ENCODE results near the gene NUDT16L1.

Gene NUDT16L1

DNA sequence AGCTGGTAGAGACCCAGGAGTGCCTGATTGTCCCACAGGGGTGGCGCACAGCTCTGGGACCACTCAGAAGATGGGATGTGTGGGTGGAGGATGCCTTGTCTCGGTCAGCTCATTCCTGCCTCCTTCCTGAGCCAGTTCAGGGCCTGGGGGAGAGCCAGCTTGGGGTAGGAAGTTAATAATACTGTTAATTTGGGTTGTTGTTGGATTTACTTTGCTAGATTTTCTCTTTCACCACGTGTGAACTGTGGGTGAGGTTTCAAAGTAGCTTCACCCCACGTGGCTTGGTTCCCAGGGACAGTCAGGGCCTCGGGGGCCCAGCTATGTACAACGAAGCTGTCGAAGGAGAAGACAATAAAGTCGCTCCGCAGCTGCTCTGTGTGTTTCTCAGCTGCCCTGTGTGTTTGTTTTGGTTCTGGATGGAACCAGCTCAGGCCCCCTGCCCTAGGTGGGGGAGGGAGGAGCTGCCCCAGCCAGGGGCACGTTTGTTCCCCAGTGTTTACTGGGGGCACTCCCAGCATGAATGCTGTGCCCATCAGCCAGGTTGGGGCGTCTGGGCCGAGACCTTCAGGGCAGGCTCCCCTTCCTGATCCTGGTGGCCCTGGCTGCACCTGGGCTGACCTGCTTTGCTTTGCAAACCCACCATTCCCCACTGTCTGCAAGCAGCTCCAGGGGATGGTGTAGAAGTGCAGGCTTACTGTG is 2.3 kb downstream of the NUDT16L1 start:
- DNase-seq, result no peak

GRCh38 chr16:4696172-4696904 is 3.0 kb downstream of the NUDT16L1 start:
- DNase-seq, result no peak

DNA sequence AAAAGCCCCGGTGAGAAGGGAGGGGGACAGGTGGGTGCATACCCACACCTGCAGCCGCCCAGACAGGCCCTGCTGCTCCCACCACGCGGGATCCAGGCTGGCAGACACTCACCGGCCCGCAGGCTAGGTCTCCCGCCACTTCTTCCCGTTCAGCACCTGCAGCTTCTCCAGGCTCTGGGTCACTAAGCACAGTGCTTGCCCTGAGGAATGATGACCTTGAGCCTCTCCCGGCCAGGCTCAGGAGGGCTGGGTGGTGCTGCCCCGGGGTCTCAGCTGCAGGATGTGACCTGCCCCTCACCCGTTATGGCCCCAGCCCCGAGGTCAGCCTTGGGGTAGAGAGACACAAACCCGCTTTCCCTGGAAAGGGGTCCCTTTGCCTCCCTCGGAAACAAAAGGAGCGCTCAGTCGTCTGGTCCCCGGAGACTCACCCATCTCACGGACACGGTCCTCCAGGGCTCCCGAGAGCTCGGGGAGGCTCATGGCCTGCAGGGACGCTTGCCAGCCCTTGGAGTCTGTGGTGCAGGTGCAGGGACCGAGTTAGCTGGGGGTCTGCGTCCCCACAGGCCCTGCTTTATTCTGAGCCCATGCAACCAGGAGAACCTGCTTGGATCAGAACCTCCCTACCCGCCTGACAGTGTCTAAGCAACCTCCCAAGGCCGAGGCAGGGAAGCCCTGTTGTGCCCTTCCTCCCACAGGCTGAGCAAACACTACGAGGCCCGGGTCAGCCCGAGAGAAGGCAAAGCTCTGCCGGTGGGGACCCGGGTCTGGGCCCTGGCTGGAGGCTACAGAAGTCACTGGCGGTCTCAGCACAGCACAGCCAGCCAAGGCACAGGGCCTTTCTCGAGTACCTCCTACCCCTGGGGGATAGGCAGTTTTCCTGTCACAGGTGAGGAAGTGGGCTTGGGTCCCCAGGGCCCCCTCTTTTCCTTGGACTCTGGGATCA is 3.8 kb downstream of the NUDT16L1 start:
- DNase-seq, result no peak

GRCh38 chr16:4697848-4698291 is 4.5 kb downstream of the NUDT16L1 start:
- DNase-seq, result no peak

- DNase-seq, result no peak
Observed at GRCh38 chr16:4698321-4699045, 5.1 kb downstream of the NUDT16L1 start.

DNA sequence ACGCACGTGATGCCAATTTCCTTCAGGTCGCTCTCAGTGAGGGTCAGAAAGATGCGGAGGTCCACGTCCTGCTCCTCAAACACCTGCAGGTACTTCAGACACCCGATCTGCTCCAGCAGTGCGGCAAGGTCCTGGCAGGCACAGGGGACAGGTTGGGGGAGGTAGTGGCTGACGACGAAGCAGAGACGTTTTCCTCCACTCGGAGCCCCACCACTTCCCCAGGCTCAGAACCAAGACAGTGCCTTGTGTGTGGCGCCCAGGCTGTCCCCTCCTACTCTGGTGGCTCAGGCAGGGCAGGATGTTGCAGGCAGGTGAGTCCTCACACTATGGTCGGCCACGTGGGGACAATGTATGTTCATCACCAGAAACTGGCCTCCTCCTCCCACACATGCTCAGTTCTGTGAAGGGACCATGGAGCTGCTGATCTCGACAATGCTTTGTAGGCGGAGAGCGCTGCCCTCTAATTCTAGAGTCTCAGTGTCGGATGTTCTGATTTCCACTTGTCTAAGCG is 5.7 kb downstream of the NUDT16L1 start:
- DNase-seq, result no peak

DNA sequence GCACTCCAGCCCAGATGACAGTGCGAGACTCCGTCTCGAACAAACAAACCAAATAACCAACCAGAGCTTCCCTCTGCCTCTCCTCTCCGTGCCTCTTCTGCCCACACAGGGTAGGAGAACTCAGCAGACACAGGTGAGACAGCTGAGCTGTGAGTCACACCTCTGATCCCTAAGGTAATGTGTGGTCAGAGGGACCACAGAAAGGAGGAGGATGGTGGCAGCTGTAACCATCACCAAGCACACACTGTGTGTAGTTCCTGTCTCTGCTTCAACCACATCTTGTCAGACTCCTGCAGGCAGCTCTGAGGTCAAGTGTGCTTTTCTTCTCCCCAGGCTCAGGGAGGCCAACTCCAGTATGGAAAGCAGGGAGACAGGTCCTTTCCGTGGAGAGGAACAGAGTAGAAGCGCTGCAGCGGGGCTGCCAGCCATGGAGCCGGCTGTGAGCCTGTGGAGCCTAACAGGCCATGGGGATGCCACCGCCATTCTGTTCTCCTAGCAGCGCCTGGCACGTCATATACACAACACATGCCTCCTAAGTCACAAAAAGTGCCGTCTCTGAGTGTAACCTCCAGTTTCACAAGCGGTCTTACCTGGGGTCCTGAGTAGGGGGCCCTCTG is 7.1 kb downstream of the NUDT16L1 start:
- DNase-seq, result no peak

DNA sequence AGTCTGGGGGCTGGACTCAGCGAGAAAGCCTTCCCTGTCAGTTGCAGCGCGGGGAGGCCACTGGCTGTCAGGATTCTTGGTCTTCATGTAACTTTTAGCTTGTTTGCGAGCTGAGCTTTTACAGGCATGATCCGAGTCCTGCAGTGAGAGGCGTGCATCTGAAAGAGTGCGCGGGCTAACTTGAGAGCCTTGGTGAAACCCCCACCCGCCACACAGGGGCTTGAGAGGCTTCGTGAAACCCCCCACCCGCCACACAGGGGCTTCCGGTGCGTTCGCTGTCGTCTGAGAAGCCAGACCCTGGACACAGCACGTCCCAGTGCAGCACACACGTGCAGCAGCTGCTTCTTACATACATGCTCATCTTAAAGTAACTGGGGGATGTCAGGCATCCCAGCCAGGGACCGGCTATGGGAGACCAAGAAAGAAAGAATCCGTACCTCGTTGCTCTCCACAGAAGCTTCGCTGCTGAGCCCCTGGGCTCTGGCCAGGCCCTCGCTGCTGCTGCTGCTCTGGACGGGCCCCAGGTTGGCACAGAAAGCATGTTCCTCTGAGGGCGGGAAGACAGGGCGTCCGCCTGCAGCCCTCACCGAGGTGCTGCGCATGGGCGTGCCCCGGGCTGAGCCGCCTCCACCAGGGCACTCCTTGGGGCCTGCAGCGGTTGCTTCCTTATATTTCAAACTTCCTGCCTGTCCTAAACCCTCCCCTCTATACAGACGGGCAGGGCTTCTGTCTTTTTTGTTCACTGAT is 7.8 kb downstream of the NUDT16L1 start:
- no peak for DNase-seq

GRCh38 chr16:4701791-4702465 is 8.6 kb downstream of the NUDT16L1 start:
- DNase-seq, result no peak

- no peak for DNase-seq
Observed at GRCh38 chr16:4702466-4702808, 9.1 kb downstream of the NUDT16L1 start.

DNA sequence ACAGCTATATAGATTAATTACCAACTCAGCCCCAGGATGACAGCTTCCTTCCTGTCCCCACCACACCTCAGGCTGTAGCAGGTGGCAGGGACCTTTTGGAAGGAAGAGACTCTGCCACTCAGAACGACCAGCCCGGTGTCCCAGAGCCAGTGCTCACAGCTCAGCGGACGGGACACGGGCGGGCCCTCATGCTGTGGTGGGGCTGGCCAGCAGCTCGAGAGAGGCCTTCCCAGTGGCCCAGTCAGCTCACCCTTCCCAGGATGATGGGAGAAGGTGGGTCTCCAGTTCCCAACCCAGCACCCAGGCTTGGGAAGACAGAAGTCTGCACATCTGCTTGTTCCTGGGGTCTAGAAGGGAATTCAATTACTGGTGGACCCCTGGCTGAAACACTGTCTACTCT is 10.5 kb downstream of the NUDT16L1 start:
- no peak for DNase-seq

DNA sequence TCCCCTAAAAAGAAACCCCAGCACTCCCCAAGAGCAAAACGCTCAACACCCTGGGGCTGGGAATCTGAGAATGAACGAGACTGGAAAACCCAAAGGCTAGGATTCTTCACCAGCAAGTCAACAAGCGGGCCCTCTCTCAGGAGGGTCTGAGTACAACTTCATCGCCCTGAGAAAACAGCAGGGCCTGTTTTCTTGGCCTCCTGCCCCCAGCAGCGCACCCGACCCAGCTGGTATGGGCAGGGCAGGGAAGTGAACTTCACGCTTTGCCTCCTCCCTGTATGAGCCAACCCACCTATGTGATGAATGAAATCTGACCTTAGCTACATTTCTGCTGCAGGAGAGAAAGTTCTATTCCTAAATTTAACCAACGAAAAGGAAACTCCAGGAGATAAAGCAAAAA is 11.1 kb downstream of the NUDT16L1 start:
- DNase-seq, result no peak

DNA sequence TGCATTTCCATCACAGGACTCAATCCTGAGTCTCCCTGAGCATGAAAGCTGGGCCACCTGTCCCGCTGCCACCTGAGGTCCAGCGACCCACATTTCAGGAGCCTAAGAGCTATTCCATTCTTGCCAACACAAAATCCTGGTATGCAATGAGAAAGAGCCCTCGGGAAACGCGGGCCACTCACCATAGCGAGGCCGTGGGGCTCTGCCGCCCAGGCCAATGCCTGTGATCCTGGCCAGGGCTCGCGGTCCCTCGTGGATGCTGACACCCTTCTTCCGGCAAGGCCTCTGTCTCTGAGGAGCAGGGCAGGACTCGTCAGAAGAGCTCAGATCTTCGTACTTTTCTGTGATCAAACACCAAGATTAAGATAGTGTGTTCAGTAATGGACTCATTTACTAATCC is 11.6 kb downstream of the NUDT16L1 start:
- no peak for DNase-seq

DNA sequence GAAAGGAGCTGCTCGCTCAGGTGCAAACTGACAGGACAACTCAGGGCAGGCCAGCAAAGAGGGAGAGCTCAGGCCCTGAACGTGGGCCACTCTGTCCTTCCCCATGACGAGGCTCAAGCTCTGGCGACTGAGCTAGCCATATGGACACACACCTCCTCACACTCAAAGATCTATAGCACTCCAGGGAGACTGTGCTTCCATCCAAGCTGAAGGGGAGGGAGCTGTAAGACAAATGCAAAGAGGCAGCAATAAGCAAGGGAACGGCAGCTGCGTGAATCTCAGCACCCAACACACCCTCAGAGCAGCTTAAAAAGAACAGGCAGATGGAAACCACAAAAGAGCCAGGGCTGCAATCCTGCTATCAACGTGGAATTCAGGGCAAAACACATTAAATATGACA is 13.5 kb downstream of the NUDT16L1 start:
- no peak for DNase-seq

- no peak for DNase-seq
Observed at GRCh38 chr16:4709481-4709880, 16.1 kb downstream of the NUDT16L1 start.

GRCh38 chr16:4713663-4714501 is 20.5 kb downstream of the NUDT16L1 start:
- DNase-seq, result no peak

- DNase-seq, result no peak
Observed at GRCh38 chr16:4714996-4715395, 21.6 kb downstream of the NUDT16L1 start.

DNA sequence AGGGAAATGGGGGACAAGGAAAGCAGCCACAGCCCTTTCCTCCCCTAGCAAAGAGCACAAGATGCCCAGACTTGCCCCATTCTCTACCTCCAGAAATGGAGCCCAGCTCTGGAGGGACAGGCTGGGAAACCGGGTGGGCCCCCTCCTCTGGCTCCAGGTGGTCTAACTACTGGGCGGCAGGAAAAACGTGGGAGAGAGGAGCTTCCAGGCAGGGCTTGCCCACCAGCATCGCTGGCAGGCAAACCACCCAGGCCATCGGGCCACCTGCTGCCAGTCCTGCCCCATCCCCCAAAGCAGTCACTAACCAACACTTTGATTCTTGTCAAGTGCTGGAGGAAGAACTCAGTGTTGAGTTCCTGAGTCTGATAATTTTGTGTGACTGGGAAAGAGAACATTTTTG is 25.1 kb downstream of the NUDT16L1 start:
- no peak for DNase-seq

DNA sequence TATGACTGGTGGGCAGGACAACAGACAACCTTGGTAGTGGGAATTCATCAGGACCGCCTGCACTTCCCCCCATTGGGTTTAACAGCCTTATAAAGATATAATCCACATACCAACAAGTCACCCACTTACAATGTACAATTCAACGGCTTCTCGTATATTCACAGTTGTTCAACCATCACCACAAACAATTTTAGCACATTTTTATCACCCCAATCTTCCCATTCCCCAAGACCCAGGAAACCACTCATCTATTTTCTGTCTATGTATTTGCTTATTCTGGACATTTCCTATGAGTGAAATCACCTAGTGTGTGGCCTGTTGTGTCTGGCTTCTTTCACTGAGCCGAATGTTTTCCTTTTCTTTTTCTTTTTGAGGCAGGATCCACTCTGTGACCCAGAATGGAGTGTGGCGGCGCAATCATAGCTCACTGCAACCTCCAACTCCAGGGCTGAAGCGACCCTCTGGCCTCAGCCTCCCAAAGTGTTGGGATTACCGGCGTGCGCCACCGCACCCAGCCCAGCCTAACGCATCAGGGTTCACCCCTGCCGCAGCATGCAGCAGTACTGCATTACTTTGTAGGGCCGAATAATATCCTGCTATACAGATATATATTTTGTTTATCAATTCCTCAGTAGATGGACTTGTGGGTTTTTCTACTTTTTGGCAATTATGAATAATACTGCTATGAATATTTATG is 29.9 kb downstream of the NUDT16L1 start:
- DNase-seq, result no peak
